GM23338 (cell line): ENCODE data around the gene ADIG. TPM values are rescaled to one million over a fixed set of nuclear protein-coding genes. Genes with fewer than 3 reads are reported as not detected.

ENCODE experiments used
- ATAC-seq: fragments of 200-7000 bp; cut with Tn5 transposase; 3 replicates; pipeline ENCODE4 v1.9.1; 2020
- DNase-seq: peaks from one replicate; pipeline ENCODE4 v3.0.0-alpha.2; 2015; ENCODE audit warnings: low spot score
- H2AFZ ChIP-seq: fragments of 200-600 bp; sonication (generic); 2 replicates; pipeline ENCODE4 v1.8.0; 2016; ENCODE audit warnings: antibody characterized with exemption, mild to moderate bottlenecking, moderate library complexity
- H3F3A ChIP-seq: fragments of 200-600 bp; sonication (generic); replicated peaks from 2 replicates; pipeline ENCODE4 v1.8.0; 2017; ENCODE audit warnings: antibody characterized with exemption, mixed run types, low read depth
- H3K27ac ChIP-seq: fragments of 200-600 bp; sonication (generic); 2 replicates; pipeline ENCODE4 v1.6.1; 2016; ENCODE audit warnings: low read depth
- H3K27me3 ChIP-seq: fragments of 200-600 bp; sonication (generic); 2 replicates; pipeline ENCODE4 v1.8.0; 2016; ENCODE audit warnings: mild to moderate bottlenecking, mixed run types, moderate library complexity; ENCODE audit not compliant: insufficient read depth
- H3K36me3 ChIP-seq: fragments of 200-600 bp; sonication (generic); 2 replicates; pipeline ENCODE4 v1.8.0; 2016; ENCODE audit warnings: mild to moderate bottlenecking; ENCODE audit not compliant: insufficient read depth
- H3K4me1 ChIP-seq: fragments of 200-600 bp; sonication (generic); 2 replicates; pipeline ENCODE4 v1.8.0; 2016; ENCODE audit warnings: mild to moderate bottlenecking, moderate library complexity; ENCODE audit not compliant: insufficient read depth
- H3K4me2 ChIP-seq: fragments of 200-600 bp; sonication (generic); 2 replicates; pipeline ENCODE4 v1.7.1; 2017; ENCODE audit warnings: mixed run types
- H3K4me3 ChIP-seq: fragments of 200-600 bp; sonication (generic); 2 replicates; pipeline ENCODE4 v1.6.1; 2016; ENCODE audit warnings: mixed run types
- H3K79me2 ChIP-seq: fragments of 200-600 bp; sonication (generic); replicated peaks from 2 replicates; pipeline ENCODE4 v1.8.0; 2017; ENCODE audit warnings: mild to moderate bottlenecking; ENCODE audit not compliant: insufficient read depth
- H3K9me2 ChIP-seq: fragments of 200-600 bp; sonication (generic); 2 replicates; pipeline ENCODE4 v1.8.0; 2017; ENCODE audit not compliant: insufficient read depth
- H4K20me1 ChIP-seq: fragments of 200-600 bp; sonication (generic); replicated peaks from 2 replicates; pipeline ENCODE4 v1.8.0; 2017; ENCODE audit warnings: mild to moderate bottlenecking; ENCODE audit not compliant: insufficient read depth
- H3K27ac Mint-ChIP-seq: 2 replicates; pipeline ENCODE4 v1.8.0; 2020; ENCODE audit warnings: inconsistent platforms, mild to moderate bottlenecking, moderate library complexity, mixed read lengths
- H3K27me3 Mint-ChIP-seq: 3 replicates; pipeline ENCODE4 v1.8.0; 2022; ENCODE audit warnings: low read depth, mild to moderate bottlenecking, moderate library complexity, mixed read lengths, inconsistent platforms; ENCODE audit not compliant: insufficient read depth, poor library complexity
- H3K36me3 Mint-ChIP-seq: 3 replicates; pipeline ENCODE4 v1.8.0; 2021; ENCODE audit warnings: low read depth, mild to moderate bottlenecking, inconsistent platforms, moderate library complexity, mixed read lengths
- H3K4me1 Mint-ChIP-seq: 3 replicates; pipeline ENCODE4 v1.8.0; 2020; ENCODE audit warnings: mild to moderate bottlenecking, inconsistent platforms, mixed read lengths
- H3K4me3 Mint-ChIP-seq: 3 replicates; pipeline ENCODE4 v1.8.0; 2021; ENCODE audit warnings: moderate library complexity, mild to moderate bottlenecking, inconsistent platforms, mixed read lengths
- H3K9me3 Mint-ChIP-seq: 3 replicates; pipeline ENCODE4 v1.8.0; 2020; ENCODE audit warnings: moderate library complexity, mild to moderate bottlenecking, inconsistent platforms, mixed read lengths
- CREB1 ChIP-seq: fragments of 250-450 bp; sonication (Bioruptor Pico); IDR thresholded peaks from 2 replicates; pipeline ENCODE4 v1.5.0; 2020; ENCODE audit warnings: low read depth, mild to moderate bottlenecking, moderate library complexity
- EZH2phosphoT487 ChIP-seq: fragments of 200-600 bp; sonication (generic); IDR thresholded peaks from one replicate; pipeline ENCODE4 v1.8.1; 2018; ENCODE audit warnings: antibody characterized with exemption; ENCODE audit not compliant: unreplicated experiment
- NANOG ChIP-seq: IDR thresholded peaks from 2 replicates; pipeline ENCODE4 v1.6.1; 2016; ENCODE audit warnings: antibody characterized with exemption, borderline replicate concordance
- STAT1 ChIP-seq: IDR thresholded peaks from one replicate; pipeline ENCODE4 v1.6.1; 2016; ENCODE audit warnings: antibody characterized with exemption; ENCODE audit not compliant: unreplicated experiment
- ZNF114 ChIP-seq: fragments of 250-450 bp; sonication (Bioruptor Pico); IDR thresholded peaks from 2 replicates; pipeline ENCODE4 v1.5.0; 2020; ENCODE audit warnings: mild to moderate bottlenecking, moderate library complexity
- polyA plus RNA-seq: library from polyadenylated mRNA; unstranded; fragments of >200 nt; fragmentation: Nextera tagmentation; extraction: Ambion mirVana; gene quantifications from 2 replicates; pipeline ENCODE4 v1.2.1, GENCODE V29; 2016
- total RNA-seq: library from RNA; depleted of rRNA; stranded (reverse); fragments of >200 nt; shearing (Covaris generic); gene quantifications from 2 replicates; pipeline ENCODE4 v1.2.3, GENCODE V29; 2014
- TF ChIP-seq, protein P1 (sequence below): fragments of 250-450 bp; sonication (Bioruptor Pico); IDR thresholded peaks from 2 replicates; pipeline ENCODE4 v1.5.0; 2020; ENCODE audit warnings: mild to moderate bottlenecking, moderate library complexity
- TF ChIP-seq, protein P2 (sequence below), 2 experiments: fragments of 200-600 bp in 1 of 2; sonication (generic) in 1 of 2; conservative IDR thresholded peaks; 2 replicates each; pipeline versions ENCODE4 v1.5.1 to v1.6.1; 2016 to 2017; ENCODE audit warnings: antibody characterized with exemption in 2 of 2, low read depth in 2 of 2, mild to moderate bottlenecking in 2 of 2, moderate library complexity in 1 of 2
- TF ChIP-seq, protein P3 (sequence below): IDR thresholded peaks from one replicate; pipeline ENCODE4 v1.6.1; 2018; ENCODE audit warnings: antibody characterized with exemption; ENCODE audit not compliant: unreplicated experiment
- TF ChIP-seq, protein P4 (sequence below): IDR thresholded peaks from 2 replicates; pipeline ENCODE4 v1.6.1; 2016; ENCODE audit warnings: antibody characterized with exemption

ADIG gene
- total and polyA plus RNA-seq, 2 experiments from 2014 or later: not detected

GRCh38 chr20:38602185-38602581 is 21.2 kb downstream of the ADIG start:
- no peaks in the 10 kb centered on the region for H4K20me1 ChIP-seq
- peaks cover 12% of the 10 kb centered on the region for H3K9me3 Mint-ChIP-seq
- H3F3A ChIP-seq: no peaks in the 10 kb centered on the region
- peaks cover 22% of the 10 kb centered on the region for H3K27me3 ChIP-seq
- H3K4me1 ChIP-seq: peaks cover 11% of the 10 kb centered on the region; the same call in 1 of the 2 replicates
- peak overlapping the region; percentile 80 for H3K4me2 ChIP-seq
- peak; percentile 40 for DNase-seq
- peak; percentile 33 for ATAC-seq
- H3K36me3 Mint-ChIP-seq: peaks cover 9% of the 10 kb centered on the region
- H3K27ac Mint-ChIP-seq: no peak overlapping the region
- peak overlapping the region; percentile 63; the same call in 2 of the 3 replicates for H3K4me3 Mint-ChIP-seq
- H3K27ac ChIP-seq: no peak overlapping the region
- peak overlapping the region; percentile 60 for H3K4me3 ChIP-seq
- H3K4me1 Mint-ChIP-seq: peaks cover 20% of the 10 kb centered on the region
- no peaks in the 10 kb centered on the region for H3K79me2 ChIP-seq
- H3K9me2 ChIP-seq: no peaks in the 10 kb centered on the region
- peak overlapping the region; percentile 97 for H2AFZ ChIP-seq
- no peaks in the 10 kb centered on the region for H3K36me3 ChIP-seq
- peaks cover 6% of the 10 kb centered on the region for H3K27me3 Mint-ChIP-seq
- TF ChIP-seq, protein P1, sequence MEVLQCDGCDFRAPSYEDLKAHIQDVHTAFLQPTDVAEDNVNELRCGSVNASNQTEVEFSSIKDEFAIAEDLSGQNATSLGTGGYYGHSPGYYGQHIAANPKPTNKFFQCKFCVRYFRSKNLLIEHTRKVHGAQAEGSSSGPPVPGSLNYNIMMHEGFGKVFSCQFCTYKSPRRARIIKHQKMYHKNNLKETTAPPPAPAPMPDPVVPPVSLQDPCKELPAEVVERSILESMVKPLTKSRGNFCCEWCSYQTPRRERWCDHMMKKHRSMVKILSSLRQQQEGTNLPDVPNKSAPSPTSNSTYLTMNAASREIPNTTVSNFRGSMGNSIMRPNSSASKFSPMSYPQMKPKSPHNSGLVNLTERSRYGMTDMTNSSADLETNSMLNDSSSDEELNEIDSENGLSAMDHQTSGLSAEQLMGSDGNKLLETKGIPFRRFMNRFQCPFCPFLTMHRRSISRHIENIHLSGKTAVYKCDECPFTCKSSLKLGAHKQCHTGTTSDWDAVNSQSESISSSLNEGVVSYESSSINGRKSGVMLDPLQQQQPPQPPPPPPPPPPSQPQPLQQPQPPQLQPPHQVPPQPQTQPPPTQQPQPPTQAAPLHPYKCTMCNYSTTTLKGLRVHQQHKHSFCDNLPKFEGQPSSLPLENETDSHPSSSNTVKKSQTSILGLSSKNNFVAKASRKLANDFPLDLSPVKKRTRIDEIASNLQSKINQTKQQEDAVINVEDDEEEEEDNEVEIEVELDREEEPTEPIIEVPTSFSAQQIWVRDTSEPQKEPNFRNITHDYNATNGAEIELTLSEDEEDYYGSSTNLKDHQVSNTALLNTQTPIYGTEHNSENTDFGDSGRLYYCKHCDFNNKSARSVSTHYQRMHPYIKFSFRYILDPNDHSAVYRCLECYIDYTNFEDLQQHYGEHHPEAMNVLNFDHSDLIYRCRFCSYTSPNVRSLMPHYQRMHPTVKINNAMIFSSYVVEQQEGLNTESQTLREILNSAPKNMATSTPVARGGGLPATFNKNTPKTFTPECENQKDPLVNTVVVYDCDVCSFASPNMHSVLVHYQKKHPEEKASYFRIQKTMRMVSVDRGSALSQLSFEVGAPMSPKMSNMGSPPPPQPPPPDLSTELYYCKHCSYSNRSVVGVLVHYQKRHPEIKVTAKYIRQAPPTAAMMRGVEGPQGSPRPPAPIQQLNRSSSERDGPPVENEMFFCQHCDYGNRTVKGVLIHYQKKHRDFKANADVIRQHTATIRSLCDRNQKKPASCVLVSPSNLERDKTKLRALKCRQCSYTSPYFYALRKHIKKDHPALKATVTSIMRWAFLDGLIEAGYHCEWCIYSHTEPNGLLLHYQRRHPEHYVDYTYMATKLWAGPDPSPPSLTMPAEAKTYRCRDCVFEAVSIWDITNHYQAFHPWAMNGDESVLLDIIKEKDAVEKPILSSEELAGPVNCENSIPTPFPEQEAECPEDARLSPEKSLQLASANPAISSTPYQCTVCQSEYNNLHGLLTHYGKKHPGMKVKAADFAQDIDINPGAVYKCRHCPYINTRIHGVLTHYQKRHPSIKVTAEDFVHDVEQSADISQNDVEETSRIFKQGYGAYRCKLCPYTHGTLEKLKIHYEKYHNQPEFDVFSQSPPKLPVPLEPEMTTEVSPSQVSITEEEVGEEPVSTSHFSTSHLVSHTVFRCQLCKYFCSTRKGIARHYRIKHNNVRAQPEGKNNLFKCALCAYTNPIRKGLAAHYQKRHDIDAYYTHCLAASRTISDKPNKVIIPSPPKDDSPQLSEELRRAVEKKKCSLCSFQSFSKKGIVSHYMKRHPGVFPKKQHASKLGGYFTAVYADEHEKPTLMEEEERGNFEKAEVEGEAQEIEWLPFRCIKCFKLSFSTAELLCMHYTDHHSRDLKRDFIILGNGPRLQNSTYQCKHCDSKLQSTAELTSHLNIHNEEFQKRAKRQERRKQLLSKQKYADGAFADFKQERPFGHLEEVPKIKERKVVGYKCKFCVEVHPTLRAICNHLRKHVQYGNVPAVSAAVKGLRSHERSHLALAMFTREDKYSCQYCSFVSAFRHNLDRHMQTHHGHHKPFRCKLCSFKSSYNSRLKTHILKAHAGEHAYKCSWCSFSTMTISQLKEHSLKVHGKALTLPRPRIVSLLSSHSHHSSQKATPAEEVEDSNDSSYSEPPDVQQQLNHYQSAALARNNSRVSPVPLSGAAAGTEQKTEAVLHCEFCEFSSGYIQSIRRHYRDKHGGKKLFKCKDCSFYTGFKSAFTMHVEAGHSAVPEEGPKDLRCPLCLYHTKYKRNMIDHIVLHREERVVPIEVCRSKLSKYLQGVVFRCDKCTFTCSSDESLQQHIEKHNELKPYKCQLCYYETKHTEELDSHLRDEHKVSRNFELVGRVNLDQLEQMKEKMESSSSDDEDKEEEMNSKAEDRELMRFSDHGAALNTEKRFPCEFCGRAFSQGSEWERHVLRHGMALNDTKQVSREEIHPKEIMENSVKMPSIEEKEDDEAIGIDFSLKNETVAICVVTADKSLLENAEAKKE (CRISPR knock-in tag): no peak
- TF ChIP-seq, protein P2, sequence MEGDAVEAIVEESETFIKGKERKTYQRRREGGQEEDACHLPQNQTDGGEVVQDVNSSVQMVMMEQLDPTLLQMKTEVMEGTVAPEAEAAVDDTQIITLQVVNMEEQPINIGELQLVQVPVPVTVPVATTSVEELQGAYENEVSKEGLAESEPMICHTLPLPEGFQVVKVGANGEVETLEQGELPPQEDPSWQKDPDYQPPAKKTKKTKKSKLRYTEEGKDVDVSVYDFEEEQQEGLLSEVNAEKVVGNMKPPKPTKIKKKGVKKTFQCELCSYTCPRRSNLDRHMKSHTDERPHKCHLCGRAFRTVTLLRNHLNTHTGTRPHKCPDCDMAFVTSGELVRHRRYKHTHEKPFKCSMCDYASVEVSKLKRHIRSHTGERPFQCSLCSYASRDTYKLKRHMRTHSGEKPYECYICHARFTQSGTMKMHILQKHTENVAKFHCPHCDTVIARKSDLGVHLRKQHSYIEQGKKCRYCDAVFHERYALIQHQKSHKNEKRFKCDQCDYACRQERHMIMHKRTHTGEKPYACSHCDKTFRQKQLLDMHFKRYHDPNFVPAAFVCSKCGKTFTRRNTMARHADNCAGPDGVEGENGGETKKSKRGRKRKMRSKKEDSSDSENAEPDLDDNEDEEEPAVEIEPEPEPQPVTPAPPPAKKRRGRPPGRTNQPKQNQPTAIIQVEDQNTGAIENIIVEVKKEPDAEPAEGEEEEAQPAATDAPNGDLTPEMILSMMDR (conservative IDR thresholded peaks at IDR 0.05; ENCODE audit: low read depth in 2 of 2): 0 out of 4 replicates have a peak, but pooled peaks of 1 of the 2 experiments have one; percentile 22

GRCh38 chr20:38603286-38603685 is 22.3 kb downstream of the ADIG start:
- no peak overlapping the region for H3K27ac ChIP-seq
- H3K79me2 ChIP-seq: no peaks in the 10 kb centered on the region
- no peak for DNase-seq
- no peaks in the 10 kb centered on the region for H3K36me3 ChIP-seq
- no peaks in the 10 kb centered on the region for H4K20me1 ChIP-seq
- ATAC-seq: no peak
- Mint-ChIP-seq H3K9me3 (peaks cover 1% of the 10 kb centered on the region; the same call in 2 of the 3 replicates), H3K4me3 (no peak overlapping the region), H3K36me3 (no peaks in the 10 kb centered on the region), H3K27ac (no peak overlapping the region), H3K4me1 (peaks cover 29% of the 10 kb centered on the region), H3K27me3 (peaks cover 3% of the 10 kb centered on the region)
- no peaks in the 10 kb centered on the region for H3F3A ChIP-seq
- H3K9me2 ChIP-seq: no peaks in the 10 kb centered on the region
- no peak overlapping the region for H3K4me3 ChIP-seq
- no peak overlapping the region for H3K4me2 ChIP-seq
- peaks cover 22% of the 10 kb centered on the region for H3K27me3 ChIP-seq
- peaks cover 17% of the 10 kb centered on the region for H3K4me1 ChIP-seq
- no peak overlapping the region for H2AFZ ChIP-seq
- TF ChIP-seq EZH2phosphoT487 (no peak), ZNF114 (no peak), NANOG (no peak), CREB1 (CRISPR knock-in tag) (no peak), STAT1 (no peak)
- TF ChIP-seq, protein P3, sequence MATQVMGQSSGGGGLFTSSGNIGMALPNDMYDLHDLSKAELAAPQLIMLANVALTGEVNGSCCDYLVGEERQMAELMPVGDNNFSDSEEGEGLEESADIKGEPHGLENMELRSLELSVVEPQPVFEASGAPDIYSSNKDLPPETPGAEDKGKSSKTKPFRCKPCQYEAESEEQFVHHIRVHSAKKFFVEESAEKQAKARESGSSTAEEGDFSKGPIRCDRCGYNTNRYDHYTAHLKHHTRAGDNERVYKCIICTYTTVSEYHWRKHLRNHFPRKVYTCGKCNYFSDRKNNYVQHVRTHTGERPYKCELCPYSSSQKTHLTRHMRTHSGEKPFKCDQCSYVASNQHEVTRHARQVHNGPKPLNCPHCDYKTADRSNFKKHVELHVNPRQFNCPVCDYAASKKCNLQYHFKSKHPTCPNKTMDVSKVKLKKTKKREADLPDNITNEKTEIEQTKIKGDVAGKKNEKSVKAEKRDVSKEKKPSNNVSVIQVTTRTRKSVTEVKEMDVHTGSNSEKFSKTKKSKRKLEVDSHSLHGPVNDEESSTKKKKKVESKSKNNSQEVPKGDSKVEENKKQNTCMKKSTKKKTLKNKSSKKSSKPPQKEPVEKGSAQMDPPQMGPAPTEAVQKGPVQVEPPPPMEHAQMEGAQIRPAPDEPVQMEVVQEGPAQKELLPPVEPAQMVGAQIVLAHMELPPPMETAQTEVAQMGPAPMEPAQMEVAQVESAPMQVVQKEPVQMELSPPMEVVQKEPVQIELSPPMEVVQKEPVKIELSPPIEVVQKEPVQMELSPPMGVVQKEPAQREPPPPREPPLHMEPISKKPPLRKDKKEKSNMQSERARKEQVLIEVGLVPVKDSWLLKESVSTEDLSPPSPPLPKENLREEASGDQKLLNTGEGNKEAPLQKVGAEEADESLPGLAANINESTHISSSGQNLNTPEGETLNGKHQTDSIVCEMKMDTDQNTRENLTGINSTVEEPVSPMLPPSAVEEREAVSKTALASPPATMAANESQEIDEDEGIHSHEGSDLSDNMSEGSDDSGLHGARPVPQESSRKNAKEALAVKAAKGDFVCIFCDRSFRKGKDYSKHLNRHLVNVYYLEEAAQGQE: no peak
- TF ChIP-seq, protein P4, sequence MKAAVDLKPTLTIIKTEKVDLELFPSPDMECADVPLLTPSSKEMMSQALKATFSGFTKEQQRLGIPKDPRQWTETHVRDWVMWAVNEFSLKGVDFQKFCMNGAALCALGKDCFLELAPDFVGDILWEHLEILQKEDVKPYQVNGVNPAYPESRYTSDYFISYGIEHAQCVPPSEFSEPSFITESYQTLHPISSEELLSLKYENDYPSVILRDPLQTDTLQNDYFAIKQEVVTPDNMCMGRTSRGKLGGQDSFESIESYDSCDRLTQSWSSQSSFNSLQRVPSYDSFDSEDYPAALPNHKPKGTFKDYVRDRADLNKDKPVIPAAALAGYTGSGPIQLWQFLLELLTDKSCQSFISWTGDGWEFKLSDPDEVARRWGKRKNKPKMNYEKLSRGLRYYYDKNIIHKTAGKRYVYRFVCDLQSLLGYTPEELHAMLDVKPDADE: no peak
